ENCODE results near the gene SLC35F3.

SLC35F3 gene

GRCh38 chr1:234281826-234282489, 377.5 kb downstream of the SLC35F3 start:
- Histone ChIP-seq H3K4me1 (ENCODE audit: control insufficient read depth in 2 of 2, insufficient read depth in 2 of 2, low read length in 2 of 2) (no peaks in the 10 kb centered on the region), H3K27ac (ENCODE audit: low read depth in 2 of 2, low read length in 2 of 2) (no peak overlapping the region), H3K36me3 (ENCODE audit: control insufficient read depth in 2 of 2, insufficient read depth in 2 of 2, low read length in 2 of 2) (no peaks in the 10 kb centered on the region), H3K27me3 (ENCODE audit: control insufficient read depth in 2 of 2, insufficient read depth in 2 of 2, low read length in 2 of 2) (no peaks in the 10 kb centered on the region), H3K9me3 (ENCODE audit: control insufficient read depth in 2 of 2, low read length in 2 of 2) (no peaks in the 10 kb centered on the region), H3K4me3 (ENCODE audit: low read length in 2 of 2) (no peak overlapping the region), H3K9ac (ENCODE audit: low read depth in 1 of 2, low read length in 2 of 2) (no peak overlapping the region)

- H3K36me3 ChIP-seq (ENCODE audit: control insufficient read depth in 2 of 2, insufficient read depth in 2 of 2, low read length in 2 of 2) = no peaks in the 10 kb centered on the region
- H3K4me3 ChIP-seq (ENCODE audit: low read length in 2 of 2) = no peak overlapping the region
- no peaks in the 10 kb centered on the region for H3K9me3 ChIP-seq (ENCODE audit: control insufficient read depth in 2 of 2, low read length in 2 of 2)
- no peak overlapping the region for H3K27ac ChIP-seq (ENCODE audit: low read depth in 2 of 2, low read length in 2 of 2)
- no peaks in the 10 kb centered on the region for H3K27me3 ChIP-seq (ENCODE audit: control insufficient read depth in 2 of 2, insufficient read depth in 2 of 2, low read length in 2 of 2)
- H3K4me1 ChIP-seq (ENCODE audit: control insufficient read depth in 2 of 2, insufficient read depth in 2 of 2, low read length in 2 of 2) = no peaks in the 10 kb centered on the region
- H3K9ac ChIP-seq (ENCODE audit: low read depth in 1 of 2, low read length in 2 of 2) = no peak overlapping the region
Measured at GRCh38 chr1:234286206-234286605, 381.7 kb downstream of the SLC35F3 start.

GRCh38 chr1:234288946-234289345, 384.5 kb downstream of the SLC35F3 start:
- no peaks in the 10 kb centered on the region for H3K27me3 ChIP-seq (ENCODE audit: control insufficient read depth in 2 of 2, insufficient read depth in 2 of 2, low read length in 2 of 2)

DNA sequence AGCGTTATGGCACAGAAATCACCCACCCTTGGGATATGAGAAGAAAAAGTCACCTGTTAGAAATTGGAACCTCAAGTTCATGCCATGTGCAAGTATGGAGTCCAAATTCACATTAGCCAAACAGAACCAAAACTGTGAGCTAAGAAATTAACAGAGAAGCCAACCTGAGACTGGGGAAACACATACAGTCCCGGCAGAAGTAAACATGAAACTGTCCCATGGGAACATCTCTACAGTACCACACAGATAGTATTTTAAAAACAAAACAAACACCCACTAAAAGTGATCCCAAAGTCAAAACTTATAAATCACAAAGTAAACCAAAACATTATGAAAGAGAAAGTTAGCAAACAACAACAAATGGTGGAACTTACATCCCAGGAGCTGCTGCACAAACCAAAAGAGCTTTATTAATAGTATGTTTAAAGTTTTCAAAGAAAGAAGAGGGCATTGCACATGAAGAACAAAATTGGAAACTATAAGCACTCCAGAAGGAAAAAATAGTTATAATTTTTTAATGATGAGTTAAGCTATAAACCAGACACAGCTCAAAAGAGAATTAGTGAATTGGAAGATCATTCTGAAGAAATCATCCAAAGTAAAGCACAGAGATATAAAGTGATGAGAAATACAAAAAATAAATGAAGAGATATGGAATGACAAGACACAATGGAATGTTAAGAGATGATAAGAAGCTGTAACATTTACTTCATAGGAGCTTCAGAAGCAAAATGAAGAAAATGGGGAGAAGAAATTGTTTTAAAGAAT, 385.2 kb downstream of the SLC35F3 start:
- Histone ChIP-seq H3K9ac (ENCODE audit: low read depth in 1 of 2, low read length in 2 of 2) (no peak overlapping the region), H3K4me1 (ENCODE audit: control insufficient read depth in 2 of 2, insufficient read depth in 2 of 2, low read length in 2 of 2) (no peaks in the 10 kb centered on the region), H3K4me3 (ENCODE audit: low read length in 2 of 2) (no peak overlapping the region), H3K9me3 (ENCODE audit: control insufficient read depth in 2 of 2, low read length in 2 of 2) (no peaks in the 10 kb centered on the region), H3K27ac (ENCODE audit: low read depth in 2 of 2, low read length in 2 of 2) (no peak overlapping the region), H3K36me3 (ENCODE audit: control insufficient read depth in 2 of 2, insufficient read depth in 2 of 2, low read length in 2 of 2) (no peaks in the 10 kb centered on the region), H3K27me3 (ENCODE audit: control insufficient read depth in 2 of 2, insufficient read depth in 2 of 2, low read length in 2 of 2) (no peaks in the 10 kb centered on the region)

More at GRCh38 chr1:234288946-234289345, 384.5 kb downstream of the SLC35F3 start:
- no peak overlapping the region for H3K27ac ChIP-seq (ENCODE audit: low read depth in 2 of 2, low read length in 2 of 2)
- no peaks in the 10 kb centered on the region for H3K4me1 ChIP-seq (ENCODE audit: control insufficient read depth in 2 of 2, insufficient read depth in 2 of 2, low read length in 2 of 2)
- H3K36me3 ChIP-seq (ENCODE audit: control insufficient read depth in 2 of 2, insufficient read depth in 2 of 2, low read length in 2 of 2) = no peaks in the 10 kb centered on the region
- H3K4me3 ChIP-seq (ENCODE audit: low read length in 2 of 2) = no peak overlapping the region
- no peak overlapping the region for H3K9ac ChIP-seq (ENCODE audit: low read depth in 1 of 2, low read length in 2 of 2)
- no peaks in the 10 kb centered on the region for H3K9me3 ChIP-seq (ENCODE audit: control insufficient read depth in 2 of 2, low read length in 2 of 2)

DNA sequence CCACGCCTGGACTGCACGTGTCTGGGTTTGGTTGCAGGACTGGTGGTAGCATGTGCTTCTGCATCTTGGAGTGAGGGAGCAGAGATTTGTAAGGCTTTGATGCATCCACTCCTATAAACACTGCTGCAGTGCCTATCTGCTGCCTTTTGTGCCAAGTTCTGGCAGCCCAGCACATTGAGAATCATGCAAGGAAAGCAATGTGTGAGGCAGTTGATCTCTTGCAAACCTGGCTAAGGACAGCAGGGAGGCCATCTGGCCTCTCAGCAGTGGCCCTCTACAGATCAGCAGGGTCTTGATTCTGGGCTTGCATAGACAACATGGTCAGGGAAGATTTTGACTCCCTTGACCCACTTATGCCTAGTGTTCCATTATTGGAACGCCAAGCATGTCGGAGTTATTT, 387.5 kb downstream of the SLC35F3 start:
- no peaks in the 10 kb centered on the region for H3K27me3 ChIP-seq (ENCODE audit: control insufficient read depth in 2 of 2, insufficient read depth in 2 of 2, low read length in 2 of 2)
- H3K4me1 ChIP-seq (ENCODE audit: control insufficient read depth in 2 of 2, insufficient read depth in 2 of 2, low read length in 2 of 2) = no peaks in the 10 kb centered on the region
- H3K27ac ChIP-seq (ENCODE audit: low read depth in 2 of 2, low read length in 2 of 2) = no peak overlapping the region
- no peaks in the 10 kb centered on the region for H3K9me3 ChIP-seq (ENCODE audit: control insufficient read depth in 2 of 2, low read length in 2 of 2)
- H3K9ac ChIP-seq (ENCODE audit: low read depth in 1 of 2, low read length in 2 of 2) = no peak overlapping the region
- H3K36me3 ChIP-seq (ENCODE audit: control insufficient read depth in 2 of 2, insufficient read depth in 2 of 2, low read length in 2 of 2) = no peaks in the 10 kb centered on the region
- no peak overlapping the region for H3K4me3 ChIP-seq (ENCODE audit: low read length in 2 of 2)

DNA sequence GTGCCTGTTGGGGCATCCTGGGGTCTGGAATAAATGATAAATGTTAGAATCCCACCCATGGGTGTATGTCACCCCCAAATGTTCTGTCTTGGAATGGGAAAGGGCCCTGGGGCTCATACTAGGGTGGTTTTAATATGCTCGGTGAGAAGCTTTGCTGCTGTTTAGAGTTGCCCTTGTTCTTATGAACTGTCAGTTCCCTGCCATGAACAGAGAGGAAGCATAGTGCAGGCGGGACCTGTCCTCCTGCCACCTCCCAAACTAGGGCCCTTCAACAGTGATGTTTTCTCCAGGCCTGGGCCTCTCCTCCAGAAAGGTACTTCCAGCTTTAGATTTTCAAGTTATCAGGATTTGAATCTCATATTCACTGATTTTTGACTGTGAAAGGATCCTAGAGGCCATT, 388.1 kb downstream of the SLC35F3 start:
- H3K27me3 ChIP-seq (ENCODE audit: control insufficient read depth in 2 of 2, insufficient read depth in 2 of 2, low read length in 2 of 2) = no peaks in the 10 kb centered on the region
- no peaks in the 10 kb centered on the region for H3K9me3 ChIP-seq (ENCODE audit: control insufficient read depth in 2 of 2, low read length in 2 of 2)
- no peak overlapping the region for H3K27ac ChIP-seq (ENCODE audit: low read depth in 2 of 2, low read length in 2 of 2)
- no peak overlapping the region for H3K9ac ChIP-seq (ENCODE audit: low read depth in 1 of 2, low read length in 2 of 2)
- H3K4me1 ChIP-seq (ENCODE audit: control insufficient read depth in 2 of 2, insufficient read depth in 2 of 2, low read length in 2 of 2) = no peaks in the 10 kb centered on the region
- H3K4me3 ChIP-seq (ENCODE audit: low read length in 2 of 2) = no peak overlapping the region
- H3K36me3 ChIP-seq (ENCODE audit: control insufficient read depth in 2 of 2, insufficient read depth in 2 of 2, low read length in 2 of 2) = no peaks in the 10 kb centered on the region

DNA sequence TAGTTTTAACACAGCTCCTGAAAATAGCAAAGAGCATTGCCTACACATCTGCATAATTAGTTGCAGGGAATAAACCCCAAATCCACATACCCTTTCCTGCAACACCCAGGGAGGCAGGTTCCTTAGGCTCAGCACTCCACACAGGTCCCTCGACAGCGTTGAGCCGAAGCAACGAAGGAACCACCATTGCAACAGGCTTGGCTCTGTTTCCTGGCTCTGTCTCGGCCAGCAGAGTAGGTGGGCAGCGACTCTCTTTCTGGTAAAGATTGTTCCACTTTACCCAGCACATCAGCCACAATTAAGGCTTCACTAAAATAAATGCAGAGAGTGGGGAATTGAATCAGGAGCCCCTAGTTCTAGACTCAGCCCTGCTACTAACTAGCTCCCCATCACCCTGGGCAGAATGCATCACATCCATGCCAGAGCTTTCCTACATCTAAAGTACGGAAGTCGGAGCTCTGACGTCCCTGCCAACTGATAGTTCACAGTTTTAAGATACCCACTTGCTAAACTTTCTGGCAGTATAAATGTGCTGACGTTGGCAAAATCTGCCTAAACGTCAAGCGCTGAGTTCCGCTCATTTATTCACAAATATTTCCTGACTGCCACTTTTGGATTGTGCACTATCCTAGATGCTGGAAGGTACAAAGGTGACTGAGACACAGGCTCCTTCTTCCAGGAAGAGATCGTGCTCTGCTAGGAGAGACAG, 389.8 kb downstream of the SLC35F3 start:
- no peaks in the 10 kb centered on the region for H3K4me1 ChIP-seq (ENCODE audit: control insufficient read depth in 2 of 2, insufficient read depth in 2 of 2, low read length in 2 of 2)
- no peak overlapping the region for H3K4me3 ChIP-seq (ENCODE audit: low read length in 2 of 2)
- no peak overlapping the region for H3K9ac ChIP-seq (ENCODE audit: low read depth in 1 of 2, low read length in 2 of 2)
- no peak overlapping the region for H3K27ac ChIP-seq (ENCODE audit: low read depth in 2 of 2, low read length in 2 of 2)
- no peaks in the 10 kb centered on the region for H3K27me3 ChIP-seq (ENCODE audit: control insufficient read depth in 2 of 2, insufficient read depth in 2 of 2, low read length in 2 of 2)
- H3K36me3 ChIP-seq (ENCODE audit: control insufficient read depth in 2 of 2, insufficient read depth in 2 of 2, low read length in 2 of 2) = no peaks in the 10 kb centered on the region
- no peaks in the 10 kb centered on the region for H3K9me3 ChIP-seq (ENCODE audit: control insufficient read depth in 2 of 2, low read length in 2 of 2)

- Histone ChIP-seq H3K27me3 (ENCODE audit: control insufficient read depth in 2 of 2, insufficient read depth in 2 of 2, low read length in 2 of 2) (no peaks in the 10 kb centered on the region), H3K9ac (ENCODE audit: low read depth in 1 of 2, low read length in 2 of 2) (no peak overlapping the region), H3K4me1 (ENCODE audit: control insufficient read depth in 2 of 2, insufficient read depth in 2 of 2, low read length in 2 of 2) (no peaks in the 10 kb centered on the region)
Measured at GRCh38 chr1:234295068-234295467, 390.6 kb downstream of the SLC35F3 start.

DNA sequence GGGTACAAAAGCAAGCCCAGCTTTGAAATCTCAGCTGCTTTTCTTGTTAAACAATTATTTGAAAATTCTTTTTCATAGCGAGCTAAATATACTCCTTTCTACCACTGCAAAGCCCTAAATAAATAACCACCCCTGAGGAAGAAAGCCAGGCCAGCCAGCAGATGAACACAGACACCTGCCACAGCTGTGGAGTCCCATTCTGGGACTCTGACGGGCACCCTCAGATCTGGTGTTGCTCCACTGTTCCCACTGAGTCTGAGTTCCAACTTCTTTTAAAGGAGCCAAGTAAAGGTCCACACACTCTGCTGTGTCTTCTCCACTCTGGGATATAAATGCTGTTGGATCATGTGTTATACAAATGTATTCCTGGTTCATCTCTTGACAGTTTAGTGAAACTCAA, 391.1 kb downstream of the SLC35F3 start:
- no peak overlapping the region for H3K9ac ChIP-seq (ENCODE audit: low read depth in 1 of 2, low read length in 2 of 2)
- H3K36me3 ChIP-seq (ENCODE audit: control insufficient read depth in 2 of 2, insufficient read depth in 2 of 2, low read length in 2 of 2) = no peaks in the 10 kb centered on the region
- no peaks in the 10 kb centered on the region for H3K27me3 ChIP-seq (ENCODE audit: control insufficient read depth in 2 of 2, insufficient read depth in 2 of 2, low read length in 2 of 2)
- H3K4me1 ChIP-seq (ENCODE audit: control insufficient read depth in 2 of 2, insufficient read depth in 2 of 2, low read length in 2 of 2) = no peaks in the 10 kb centered on the region
- no peak overlapping the region for H3K27ac ChIP-seq (ENCODE audit: low read depth in 2 of 2, low read length in 2 of 2)
- no peak overlapping the region for H3K4me3 ChIP-seq (ENCODE audit: low read length in 2 of 2)
- H3K9me3 ChIP-seq (ENCODE audit: control insufficient read depth in 2 of 2, low read length in 2 of 2) = no peaks in the 10 kb centered on the region

More at GRCh38 chr1:234295068-234295467, 390.6 kb downstream of the SLC35F3 start:
- no peak overlapping the region for H3K4me3 ChIP-seq (ENCODE audit: low read length in 2 of 2)
- H3K36me3 ChIP-seq (ENCODE audit: control insufficient read depth in 2 of 2, insufficient read depth in 2 of 2, low read length in 2 of 2) = no peaks in the 10 kb centered on the region
- no peak overlapping the region for H3K27ac ChIP-seq (ENCODE audit: low read depth in 2 of 2, low read length in 2 of 2)
- H3K9me3 ChIP-seq (ENCODE audit: control insufficient read depth in 2 of 2, low read length in 2 of 2) = no peaks in the 10 kb centered on the region

DNA sequence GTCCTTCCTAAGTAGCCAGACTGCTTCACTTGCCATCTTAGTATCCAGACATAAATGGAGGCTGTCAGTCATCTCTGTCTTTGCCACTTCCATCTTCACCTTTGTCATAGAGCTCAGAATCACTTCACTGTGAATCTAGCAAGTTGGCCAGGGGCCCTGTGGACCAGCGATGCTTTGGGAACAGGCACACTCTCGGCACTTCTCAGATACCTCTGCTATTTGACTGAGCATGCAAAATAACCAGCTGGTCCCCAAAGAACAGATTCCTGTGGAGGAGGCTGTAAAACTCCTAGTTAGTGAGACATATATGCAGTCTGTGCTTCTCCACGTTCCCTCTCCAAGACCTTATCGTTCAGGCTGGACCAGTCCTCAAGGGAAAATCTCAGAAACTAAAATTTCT, 392.0 kb downstream of the SLC35F3 start:
- no peaks in the 10 kb centered on the region for H3K9me3 ChIP-seq (ENCODE audit: control insufficient read depth in 2 of 2, low read length in 2 of 2)
- no peak overlapping the region for H3K27ac ChIP-seq (ENCODE audit: low read depth in 2 of 2, low read length in 2 of 2)
- no peaks in the 10 kb centered on the region for H3K27me3 ChIP-seq (ENCODE audit: control insufficient read depth in 2 of 2, insufficient read depth in 2 of 2, low read length in 2 of 2)
- H3K9ac ChIP-seq (ENCODE audit: low read depth in 1 of 2, low read length in 2 of 2) = no peak overlapping the region
- no peak overlapping the region for H3K4me3 ChIP-seq (ENCODE audit: low read length in 2 of 2)
- H3K36me3 ChIP-seq (ENCODE audit: control insufficient read depth in 2 of 2, insufficient read depth in 2 of 2, low read length in 2 of 2) = no peaks in the 10 kb centered on the region
- H3K4me1 ChIP-seq (ENCODE audit: control insufficient read depth in 2 of 2, insufficient read depth in 2 of 2, low read length in 2 of 2) = no peaks in the 10 kb centered on the region
